H1 (cell line): ENCODE results near the gene TAF9B. TPM values are rescaled to one million over a fixed set of nuclear protein-coding genes. Genes with fewer than 3 reads are reported as not detected.

Experiments used
- ASH2L ChIP-seq: fragments of 200-600, 300-600 bp; sonication (generic); IDR thresholded peaks from one replicate; pipeline ENCODE4 v1.7.1; 2017; ENCODE audit warnings: low read length
- CTBP2 ChIP-seq: IDR thresholded peaks from 2 replicates; pipeline ENCODE4 v1.7.0; 2011; ENCODE audit warnings: borderline replicate concordance, mild to moderate bottlenecking, moderate library complexity, mixed read lengths, low read length; ENCODE audit not compliant: insufficient read depth, insufficient read length
- CTCF ChIP-seq, 3 experiments: IDR thresholded peaks; 1 replicate in 2 of 3; 2 replicates in 1 of 3; pipeline versions ENCODE4 v1.5.1 to v1.6.1; 2011; ENCODE audit warnings: low read length in 3 of 3, mild to moderate bottlenecking in 3 of 3, inconsistent platforms in 2 of 3, low read depth in 1 of 3, moderate library complexity in 1 of 3; ENCODE audit not compliant: insufficient read depth in 1 of 3; ENCODE audit errors: control extremely low read depth in 1 of 3
- EP300 ChIP-seq, 2 experiments: IDR thresholded peaks; 1 replicate in 1 of 2; 2 replicates in 1 of 2; pipeline ENCODE4 v1.6.1; 2011 to 2012; ENCODE audit warnings: low read depth in 2 of 2, low read length in 2 of 2, mild to moderate bottlenecking in 2 of 2, borderline replicate concordance in 1 of 2, inconsistent platforms in 1 of 2, moderate library complexity in 1 of 2
- KDM1A ChIP-seq: fragments of 200-600, 300-600 bp; sonication (generic); IDR thresholded peaks from 2 replicates; pipeline ENCODE4 v1.7.1; 2016; ENCODE audit warnings: mild to moderate bottlenecking, low read length, borderline replicate concordance
- KDM4A ChIP-seq: IDR thresholded peaks from one replicate; pipeline ENCODE4 v1.7.1; 2012; ENCODE audit warnings: low read depth, mild to moderate bottlenecking, moderate library complexity, low read length, inconsistent platforms; ENCODE audit not compliant: severe bottlenecking
- NANOG ChIP-seq: IDR thresholded peaks from 2 replicates; pipeline ENCODE4 v1.6.1; 2011; ENCODE audit warnings: low read length, low read depth, mild to moderate bottlenecking, inconsistent platforms; ENCODE audit not compliant: insufficient read depth, poor library complexity, severe bottlenecking
- POLR2A ChIP-seq, 2 experiments: IDR thresholded peaks; 1 replicate in 1 of 2; 2 replicates in 1 of 2; pipeline ENCODE4 v1.6.1; 2011; ENCODE audit warnings: low read depth in 2 of 2, low read length in 2 of 2, mild to moderate bottlenecking in 2 of 2; ENCODE audit errors: control extremely low read depth in 1 of 2
- RBBP5 ChIP-seq: IDR thresholded peaks from 2 replicates; pipeline ENCODE4 v1.7.1; 2012; ENCODE audit warnings: low read depth, mild to moderate bottlenecking, inconsistent platforms, low read length, moderate library complexity, borderline replicate concordance
- RNF2 ChIP-seq: fragments of 200-900, 300-1000 bp; sonication (generic); IDR thresholded peaks from 2 replicates; pipeline ENCODE4 v1.7.1; 2016; ENCODE audit warnings: borderline replicate concordance, low read depth, mild to moderate bottlenecking, antibody characterized with exemption, low read length; ENCODE audit not compliant: poor library complexity, severe bottlenecking; ENCODE audit errors: missing control alignments
- SIN3A ChIP-seq, 2 experiments: IDR thresholded peaks in 1 of 2; conservative IDR thresholded peaks in 1 of 2; 2 replicates each; pipeline ENCODE4 v1.6.1; 2011 to 2012; ENCODE audit warnings: low read length in 2 of 2, improper control_type of control experiment in 1 of 2, low read depth in 1 of 2, mild to moderate bottlenecking in 1 of 2
- SIX5 ChIP-seq: IDR thresholded peaks from 2 replicates; pipeline ENCODE4 v1.6.1; 2011; ENCODE audit warnings: mild to moderate bottlenecking, low read depth, low read length
- SP2 ChIP-seq: IDR thresholded peaks from 2 replicates; pipeline ENCODE4 v1.6.1; 2012; ENCODE audit warnings: mild to moderate bottlenecking, low read length, inconsistent platforms
- SUZ12 ChIP-seq: fragments of 200-600 bp; sonication (generic); IDR thresholded peaks from 2 replicates; pipeline ENCODE4 v1.6.1; 2012; ENCODE audit warnings: mild to moderate bottlenecking, inconsistent platforms, low read length, moderate library complexity, mixed read lengths
- TBP ChIP-seq: IDR thresholded peaks from 2 replicates; pipeline ENCODE4 v1.6.1; 2011; ENCODE audit warnings: low read depth, low read length, improper control_type of control experiment
- USF2 ChIP-seq: IDR thresholded peaks from 2 replicates; pipeline ENCODE4 v1.6.1; 2011; ENCODE audit warnings: low read length, improper control_type of control experiment
- ZNF274 ChIP-seq: IDR thresholded peaks from 2 replicates; pipeline ENCODE4 v1.7.0; 2012; ENCODE audit warnings: low read length, borderline replicate concordance; ENCODE audit errors: extremely low read depth
- polyA plus RNA-seq, 7 experiments: library from polyadenylated mRNA; depleted of rRNA in 3 of 7; stranded (reverse) in 5 of 7; unstranded in 2 of 7; fragments of >200 nt in 5 of 7; fragments of 200-250 nt in 2 of 7; gene quantifications; 1 replicate in 5 of 7; 2 replicates in 1 of 7; 4 replicates in 1 of 7; pipeline versions ENCODE4 v1.2.1 to v1.2.3, GENCODE V29; 2011 to 2013; ENCODE audit warnings: missing spikeins in 2 of 7, mixed read lengths in 2 of 7
- total RNA-seq: library from RNA; stranded (reverse); fragmentation: NEBNext Ultra II Directional; extraction: Animal tissue kit (Norgen Biotek cat#: 25700); gene quantifications from 2 replicates; pipeline ENCODE4 v1.2.1, GENCODE V29; 2021
- TF ChIP-seq, protein P1 (sequence below): IDR thresholded peaks from 2 replicates; pipeline ENCODE4 v1.6.1; 2012; ENCODE audit warnings: inconsistent platforms

TAF9B gene
- total and polyA plus RNA-seq, 2 of the 8 experiments (the other 6 are each of a cell fraction or from before 2014, with no cell fraction given): 23.8 to 42.8 TPM

- TF ChIP-seq CTCF (IDR thresholded peaks at IDR 0.05; ENCODE audit: control extremely low read depth in 1 of 3, insufficient read depth in 1 of 3, low read depth in 1 of 3, low read length in 3 of 3): no peak
- no peak for TF ChIP-seq SUZ12
- TF ChIP-seq, protein P1, sequence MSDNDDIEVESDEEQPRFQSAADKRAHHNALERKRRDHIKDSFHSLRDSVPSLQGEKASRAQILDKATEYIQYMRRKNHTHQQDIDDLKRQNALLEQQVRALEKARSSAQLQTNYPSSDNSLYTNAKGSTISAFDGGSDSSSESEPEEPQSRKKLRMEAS: 0 out of 2 replicates have a peak, but pooled peaks have one; percentile 25
- TF ChIP-seq TBP: peak; percentile 55
- no peak for TF ChIP-seq SIX5
- TF ChIP-seq RBBP5: no peak
- TF ChIP-seq NANOG: no peak
- no peak for TF ChIP-seq RNF2
- TF ChIP-seq SP2: no peak
- no peak for TF ChIP-seq ASH2L
- TF ChIP-seq KDM1A: no peak
- no peak for TF ChIP-seq ZNF274
- TF ChIP-seq SIN3A (conservative IDR thresholded peaks at IDR 0.05 in 1 of 2, IDR thresholded peaks at IDR 0.05 in 1 of 2; ENCODE audit: low read depth in 1 of 2, low read length in 2 of 2): 0 out of 4 replicates have a peak, but pooled peaks of 1 of the 2 experiments have one; percentile 61
- no peak for TF ChIP-seq USF2
- TF ChIP-seq CTBP2: no peak
- TF ChIP-seq POLR2A (IDR thresholded peaks at IDR 0.05; ENCODE audit: control extremely low read depth in 1 of 2, low read depth in 2 of 2, low read length in 2 of 2): peak; percentile 65 to 85
- no peak for TF ChIP-seq EP300 (IDR thresholded peaks at IDR 0.05; ENCODE audit: borderline replicate concordance in 1 of 2, low read depth in 2 of 2, low read length in 2 of 2)
- TF ChIP-seq KDM4A: peak; percentile 55
These were observed at the start of gene TAF9B (continued) for GRCh38 chrX:78139160-78140123.
